ENCODE results near the gene CNTNAP2.

CNTNAP2 gene

GRCh38 chr7:148383651-148384050 lies 2267.1 kb downstream of the CNTNAP2 start:
- no peak for TF ChIP-seq ZFX (IDR thresholded peaks at IDR 0.05)
- no peak for TF ChIP-seq CTCF (conservative IDR thresholded peaks at IDR 0.05)
- no peak overlapping the region for H3K27ac ChIP-seq

- no peak for TF ChIP-seq CTCF (conservative IDR thresholded peaks at IDR 0.05)
- H3K27ac ChIP-seq, result no peak overlapping the region
These were observed 2268.5 kb downstream of the CNTNAP2 start for GRCh38 chr7:148385009-148385682.

- TF ChIP-seq CTCF (conservative IDR thresholded peaks at IDR 0.05) (no peak), ZFX (IDR thresholded peaks at IDR 0.05) (no peak)
- H3K27ac ChIP-seq, result peak overlapping the region; percentile 90; the same call in 1 of the 2 replicates
These were observed 2273.8 kb downstream of the CNTNAP2 start for GRCh38 chr7:148390381-148390780.

- no peak for TF ChIP-seq CTCF (conservative IDR thresholded peaks at IDR 0.05)
- no peak for TF ChIP-seq ZFX (IDR thresholded peaks at IDR 0.05)
These were observed 2275.0 kb downstream of the CNTNAP2 start for GRCh38 chr7:148391591-148391990.

GRCh38 chr7:148394582-148394981 lies 2278.0 kb downstream of the CNTNAP2 start:
- no peak overlapping the region for H3K27ac ChIP-seq
- TF ChIP-seq ZFX (IDR thresholded peaks at IDR 0.05) (no peak), CTCF (conservative IDR thresholded peaks at IDR 0.05) (no peak)

More at GRCh38 chr7:148391591-148391990, 2275.0 kb downstream of the CNTNAP2 start:
- H3K27ac ChIP-seq, result peak overlapping the region; percentile 68

- H3K27ac ChIP-seq, result no peak overlapping the region
- no peak for TF ChIP-seq CTCF (conservative IDR thresholded peaks at IDR 0.05)
- no peak for TF ChIP-seq ZFX (IDR thresholded peaks at IDR 0.05)
These were observed 2278.8 kb downstream of the CNTNAP2 start for GRCh38 chr7:148395352-148395811.

- TF ChIP-seq CTCF (conservative IDR thresholded peaks at IDR 0.05) (no peak), ZFX (IDR thresholded peaks at IDR 0.05) (no peak)
- no peak overlapping the region for H3K27ac ChIP-seq
These were observed 2279.6 kb downstream of the CNTNAP2 start for GRCh38 chr7:148395990-148396716.

Measured in C4-2B (cell line).